Suprapubic skin (tissue), 4 donors: ENCODE results near the gene SEMA3G. TPM values are rescaled to one million over a fixed set of nuclear protein-coding genes. Genes with fewer than 3 reads are reported as not detected.

Source experiments
- DNase-seq, 2 donors: peaks; one replicate each; pipeline ENCODE4 v3.0.0-alpha.2; 2019; ENCODE audit warnings: low spot score in 2 of 2
- H3K27ac ChIP-seq: fragments of 200-600 bp; sonication (generic); one replicate; pipeline ENCODE4 v1.5.1; 2019
- H3K27me3 ChIP-seq: fragments of 200-600 bp; sonication (generic); one replicate; pipeline ENCODE4 v1.5.1; 2019
- H3K36me3 ChIP-seq: fragments of 200-600 bp; sonication (generic); one replicate; pipeline ENCODE4 v1.5.1; 2019
- H3K4me1 ChIP-seq: fragments of 200-600 bp; sonication (generic); one replicate; pipeline ENCODE4 v1.5.1; 2019
- H3K4me3 ChIP-seq: fragments of 200-600 bp; sonication (generic); one replicate; pipeline ENCODE4 v1.5.1; 2019; ENCODE audit warnings: mild to moderate bottlenecking
- H3K9me3 ChIP-seq: fragments of 200-600 bp; sonication (generic); one replicate; pipeline ENCODE4 v1.5.1; 2019
- EP300 ChIP-seq: sonication (generic); formaldehyde crosslinking; IDR thresholded peaks from one replicate; pipeline ENCODE4 v1.6.1; 2017; ENCODE audit warnings: antibody characterized with exemption
- POLR2A ChIP-seq, 2 donors: fragments of 450-650 bp; IDR thresholded peaks; one replicate each; pipeline ENCODE4 v1.6.1; 2017; ENCODE audit warnings: antibody characterized with exemption in 2 of 2, mild to moderate bottlenecking in 2 of 2, moderate library complexity in 2 of 2
- POLR2AphosphoS5 ChIP-seq, 3 donors: sonication (generic); formaldehyde crosslinking; IDR thresholded peaks; one replicate each; pipeline ENCODE4 v1.6.1; 2017; ENCODE audit warnings: antibody characterized with exemption in 3 of 3
- WGBS: methylation state at CpG from one replicate; pipeline ENCODE4 v1.1.5; 2018; 5-methylcytosine and 5-hydroxymethylcytosine counted together
- total RNA-seq, 4 donors: library from RNA; depleted of rRNA; stranded (reverse); fragments of >200 nt; gene quantifications; one replicate each; pipeline ENCODE4 v1.1.0, GENCODE V29; 2016
- TF ChIP-seq, protein P1 (sequence below), 2 donors: fragments of 200-600 bp in 1 of 2; fragments of 450-650 bp in 1 of 2; sonication (generic) in 1 of 2; IDR thresholded peaks; one replicate each; pipeline ENCODE4 v1.5.1; 2016 to 2019; ENCODE audit warnings: antibody characterized with exemption in 2 of 2, mild to moderate bottlenecking in 1 of 2, moderate library complexity in 1 of 2

Gene SEMA3G
- total RNA-seq, 4 donors from 2014 or later: 14.4 to 44.0 (median 26.5) TPM

DNA sequence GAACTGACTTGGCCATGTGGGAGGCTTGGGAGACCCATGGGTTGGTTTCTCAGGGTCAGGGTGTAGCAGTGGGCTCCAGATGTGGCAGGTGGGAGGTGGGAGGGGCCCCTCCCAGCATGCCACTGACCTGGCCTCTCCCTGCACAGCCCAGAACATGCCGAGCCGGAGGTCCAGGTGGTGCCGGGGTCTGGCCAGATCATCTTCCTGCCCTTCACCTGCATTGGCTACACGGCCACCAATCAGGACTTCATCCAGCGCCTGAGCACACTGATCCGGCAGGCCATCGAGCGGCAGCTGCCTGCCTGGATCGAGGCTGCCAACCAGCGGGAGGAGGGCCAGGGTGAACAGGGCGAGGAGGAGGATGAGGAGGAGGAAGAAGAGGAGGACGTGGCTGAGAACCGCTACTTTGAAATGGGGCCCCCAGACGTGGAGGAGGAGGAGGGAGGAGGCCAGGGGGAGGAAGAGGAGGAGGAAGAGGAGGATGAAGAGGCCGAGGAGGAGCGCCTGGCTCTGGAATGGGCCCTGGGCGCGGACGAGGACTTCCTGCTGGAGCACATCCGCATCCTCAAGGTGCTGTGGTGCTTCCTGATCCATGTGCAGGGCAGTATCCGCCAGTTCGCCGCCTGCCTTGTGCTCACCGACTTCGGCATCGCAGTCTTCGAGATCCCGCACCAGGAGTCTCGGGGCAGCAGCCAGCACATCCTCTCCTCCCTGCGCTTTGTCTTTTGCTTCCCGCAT lies 42.3 kb upstream of the SEMA3G start:
- Histone ChIP-seq H3K27me3 (no peaks in the 10 kb centered on the region), H3K4me1 (peaks cover 42% of the 10 kb centered on the region), H3K9me3 (no peaks in the 10 kb centered on the region), H3K4me3 (no peak overlapping the region), H3K27ac (no peak overlapping the region), H3K36me3 (peaks cover 80% of the 10 kb centered on the region)
- 92% methylated on average over 29 of the region's 31 CpGs for WGBS
- DNase-seq: no peak
- TF ChIP-seq EP300 (no peak), POLR2A (IDR thresholded peaks at IDR 0.05) (no peak), POLR2AphosphoS5 (IDR thresholded peaks at IDR 0.05) (no peak)
- TF ChIP-seq, protein P1, sequence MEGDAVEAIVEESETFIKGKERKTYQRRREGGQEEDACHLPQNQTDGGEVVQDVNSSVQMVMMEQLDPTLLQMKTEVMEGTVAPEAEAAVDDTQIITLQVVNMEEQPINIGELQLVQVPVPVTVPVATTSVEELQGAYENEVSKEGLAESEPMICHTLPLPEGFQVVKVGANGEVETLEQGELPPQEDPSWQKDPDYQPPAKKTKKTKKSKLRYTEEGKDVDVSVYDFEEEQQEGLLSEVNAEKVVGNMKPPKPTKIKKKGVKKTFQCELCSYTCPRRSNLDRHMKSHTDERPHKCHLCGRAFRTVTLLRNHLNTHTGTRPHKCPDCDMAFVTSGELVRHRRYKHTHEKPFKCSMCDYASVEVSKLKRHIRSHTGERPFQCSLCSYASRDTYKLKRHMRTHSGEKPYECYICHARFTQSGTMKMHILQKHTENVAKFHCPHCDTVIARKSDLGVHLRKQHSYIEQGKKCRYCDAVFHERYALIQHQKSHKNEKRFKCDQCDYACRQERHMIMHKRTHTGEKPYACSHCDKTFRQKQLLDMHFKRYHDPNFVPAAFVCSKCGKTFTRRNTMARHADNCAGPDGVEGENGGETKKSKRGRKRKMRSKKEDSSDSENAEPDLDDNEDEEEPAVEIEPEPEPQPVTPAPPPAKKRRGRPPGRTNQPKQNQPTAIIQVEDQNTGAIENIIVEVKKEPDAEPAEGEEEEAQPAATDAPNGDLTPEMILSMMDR (IDR thresholded peaks at IDR 0.05): no peak

DNA sequence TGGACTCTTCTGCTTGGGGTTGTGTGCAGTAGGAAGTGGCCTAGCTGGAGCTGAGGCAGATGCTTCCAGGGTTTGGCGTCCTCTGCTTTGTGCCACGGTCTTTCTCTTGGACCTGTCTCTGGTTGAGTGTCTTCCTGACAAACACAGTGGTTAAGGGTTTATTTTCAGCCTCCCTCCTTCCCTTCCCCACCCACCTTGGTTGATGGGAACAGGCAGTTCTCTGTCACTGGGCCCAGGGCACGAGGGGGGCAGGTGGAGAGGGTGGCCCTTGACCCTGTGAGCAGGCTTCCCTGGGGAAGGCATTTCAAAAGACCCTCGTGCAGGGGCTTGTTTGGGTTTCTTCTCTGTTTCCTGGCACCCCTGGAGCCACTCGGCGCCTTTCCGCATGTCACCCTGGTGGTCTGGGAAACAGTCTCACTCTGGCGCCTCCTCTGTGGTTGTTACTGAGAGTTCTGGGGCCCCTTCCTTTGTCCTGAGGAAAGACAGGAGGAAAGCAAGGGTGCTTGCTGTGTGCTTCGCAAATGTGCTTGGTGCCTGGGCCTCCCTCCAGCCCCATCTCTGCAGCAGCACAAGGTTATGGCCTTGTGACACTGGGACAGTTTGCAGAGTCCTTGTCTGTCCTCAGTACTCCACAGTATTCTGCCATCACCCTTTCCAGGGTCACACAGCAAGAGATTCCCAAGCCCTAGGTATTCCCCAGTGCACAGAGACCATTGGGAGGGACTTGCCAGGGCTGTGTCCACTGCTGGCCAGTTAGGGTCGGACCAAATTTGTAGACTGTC lies 40.0 kb upstream of the SEMA3G start:
- Histone ChIP-seq H3K4me1 (peaks cover 34% of the 10 kb centered on the region), H3K27ac (peak overlapping the region; percentile 66), H3K4me3 (peak overlapping the region; percentile 2), H3K36me3 (peaks cover 80% of the 10 kb centered on the region), H3K27me3 (no peaks in the 10 kb centered on the region), H3K9me3 (no peaks in the 10 kb centered on the region)
- TF ChIP-seq, protein P1 (IDR thresholded peaks at IDR 0.05): no peak
- TF ChIP-seq POLR2AphosphoS5 (IDR thresholded peaks at IDR 0.05) (no peak), EP300 (no peak), POLR2A (IDR thresholded peaks at IDR 0.05) (no peak)
- WGBS: 64% methylated on average over 9 of the region's 10 CpGs
- no peak for DNase-seq

DNA sequence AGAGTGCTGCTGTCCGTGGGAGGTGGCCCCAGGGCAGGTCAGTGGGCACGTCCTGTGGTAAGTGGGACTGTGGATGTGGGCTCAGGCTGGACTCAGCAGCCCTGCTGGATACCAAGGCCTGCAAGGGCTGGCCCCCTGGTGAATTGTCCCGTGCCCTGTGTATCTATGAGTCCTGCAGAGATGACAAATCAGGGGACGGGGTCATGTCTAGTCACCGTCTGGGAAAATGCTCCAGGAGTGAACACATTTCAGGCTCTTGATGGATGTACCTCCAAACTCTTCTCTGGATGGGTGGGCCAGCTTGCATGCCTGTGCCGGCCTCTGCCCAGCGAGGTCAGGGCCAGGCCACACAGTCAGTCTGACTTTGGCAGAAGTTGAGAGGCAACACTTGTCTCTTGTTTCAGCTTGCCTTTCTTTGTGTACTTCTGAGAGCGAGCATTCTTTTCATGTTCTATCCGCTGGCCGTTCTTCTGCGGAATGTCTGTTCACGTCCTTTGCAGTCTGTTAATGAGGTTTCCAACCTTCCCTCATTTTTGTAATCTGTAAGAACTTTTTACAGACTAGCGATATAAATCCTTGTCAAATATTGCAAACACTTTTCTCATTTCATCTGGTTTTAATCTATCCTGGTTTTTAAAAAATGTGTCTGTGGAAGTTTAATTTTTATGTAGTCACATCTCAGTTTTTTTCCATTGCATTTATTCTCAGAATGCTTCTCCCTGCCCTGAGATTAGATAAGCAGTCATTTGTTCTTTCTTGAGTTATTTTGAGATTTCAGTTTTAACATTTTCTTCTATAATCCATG lies 38.9 kb upstream of the SEMA3G start:
- H3K4me1 ChIP-seq: peaks cover 32% of the 10 kb centered on the region
- peak overlapping the region; percentile 66 for H3K27ac ChIP-seq
- no peaks in the 10 kb centered on the region for H3K9me3 ChIP-seq
- DNase-seq: no peak
- 48% methylated on average over 13 of the region's 13 CpGs for WGBS
- TF ChIP-seq POLR2AphosphoS5 (IDR thresholded peaks at IDR 0.05): peak in 1 of 3 donors; percentile 30
- no peak for TF ChIP-seq POLR2A (IDR thresholded peaks at IDR 0.05)
- peaks cover 80% of the 10 kb centered on the region for H3K36me3 ChIP-seq
- H3K27me3 ChIP-seq: no peaks in the 10 kb centered on the region
- peak overlapping the region; percentile 2 for H3K4me3 ChIP-seq

DNA sequence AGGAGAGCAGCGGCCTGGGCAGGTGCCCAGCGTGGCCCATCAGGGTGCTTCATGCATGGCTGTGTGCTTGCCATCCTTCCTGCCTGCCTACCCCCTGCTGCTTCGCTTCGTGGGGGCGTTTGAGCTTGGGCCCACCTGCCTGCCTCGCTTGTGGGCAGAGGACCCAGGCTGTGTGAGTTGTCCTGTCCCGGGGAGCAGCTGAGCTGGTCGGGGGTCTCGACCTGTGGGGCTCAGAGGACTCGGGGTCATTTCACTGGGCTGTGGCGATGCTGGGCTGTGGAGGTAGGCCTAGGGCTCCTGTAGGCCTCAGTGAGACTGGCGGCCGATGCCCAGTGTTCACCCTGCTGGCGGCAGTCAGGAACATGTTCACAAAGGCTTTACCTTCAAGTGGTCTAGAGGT lies 38.2 kb upstream of the SEMA3G start:
- 78% methylated on average over 11 of the region's 14 CpGs for WGBS
- Histone ChIP-seq H3K4me3 (no peak overlapping the region), H3K27me3 (no peaks in the 10 kb centered on the region), H3K36me3 (peaks cover 80% of the 10 kb centered on the region), H3K9me3 (no peaks in the 10 kb centered on the region), H3K27ac (peak overlapping the region; percentile 20), H3K4me1 (peaks cover 32% of the 10 kb centered on the region)
- no peak for DNase-seq
- TF ChIP-seq POLR2A (IDR thresholded peaks at IDR 0.05): no peak
- TF ChIP-seq, protein P1 (IDR thresholded peaks at IDR 0.05): no peak
- TF ChIP-seq POLR2AphosphoS5 (IDR thresholded peaks at IDR 0.05): no peak
- TF ChIP-seq EP300: no peak

DNA sequence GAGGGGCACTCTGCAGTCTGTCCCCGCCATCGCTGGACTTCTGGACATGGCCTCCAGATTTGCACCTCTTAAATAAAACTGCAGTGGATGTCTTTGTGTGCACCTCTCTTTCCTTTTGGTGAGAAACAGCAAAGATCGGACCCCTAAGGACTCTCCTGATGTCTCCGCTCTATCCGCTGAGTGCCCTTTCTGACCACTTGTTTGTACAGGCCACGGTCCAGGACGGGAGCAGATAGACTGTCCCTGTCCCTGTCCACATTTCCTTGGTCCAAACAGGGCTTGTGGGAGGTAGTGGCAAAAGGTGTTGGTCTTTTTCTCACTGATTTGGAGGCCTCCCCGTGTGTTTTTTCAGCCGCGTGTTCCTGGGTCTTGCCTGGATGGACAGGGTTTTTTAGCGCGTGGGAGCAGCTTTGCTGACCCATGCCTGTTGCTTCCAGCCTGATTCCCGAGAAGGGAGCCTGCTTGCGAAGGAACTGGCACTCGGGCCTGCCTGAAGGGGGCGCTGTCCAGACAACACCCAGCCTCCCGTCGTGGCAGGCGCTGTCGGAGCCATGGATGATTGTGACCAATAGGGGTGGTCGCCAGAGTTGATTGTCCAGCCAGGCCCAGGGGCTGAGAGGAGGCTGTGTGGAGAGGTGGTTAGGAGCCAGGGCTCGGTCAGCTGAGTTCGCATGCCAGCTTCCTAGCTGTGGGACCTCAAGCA lies 37.1 kb upstream of the SEMA3G start:
- no peak for TF ChIP-seq EP300
- TF ChIP-seq, protein P1 (IDR thresholded peaks at IDR 0.05): peak in 1 of 2 donors; percentile 34
- Histone ChIP-seq H3K4me1 (peaks cover 32% of the 10 kb centered on the region), H3K4me3 (no peak overlapping the region), H3K36me3 (peaks cover 80% of the 10 kb centered on the region), H3K27me3 (no peaks in the 10 kb centered on the region), H3K27ac (no peak overlapping the region), H3K9me3 (no peaks in the 10 kb centered on the region)
- 94% methylated on average over 15 of the region's 23 CpGs for WGBS
- DNase-seq: no peak
